Measurements from ENCODE around the gene SEMA3D. TPM values are rescaled to one million over a fixed set of nuclear protein-coding genes. Genes with fewer than 3 reads are reported as not detected.

SEMA3D gene
- total RNA-seq, 3 donors from 2014 or later = 1.5 to 5.4 (median 2.1) TPM

- ATAC-seq = no peak
- no peaks in the 10 kb centered on the region for H3K4me1 ChIP-seq (ENCODE audit: low read depth)
- no peak overlapping the region for H3K4me3 ChIP-seq
- H3K36me3 ChIP-seq (ENCODE audit: low read depth) = no peaks in the 10 kb centered on the region
- no peaks in the 10 kb centered on the region for H3K9me3 ChIP-seq
- TF ChIP-seq CTCF (IDR thresholded peaks at IDR 0.05) = no peak
- DNase-seq = no peak
- intact Hi-C loops (cut with DNase I, micrococcal nuclease) = loop anchor here in 1 of 2 donors (10.0 kb wide), 1 partner anchor 526 kb away; no protein-coding TSS in a partner anchor
Observed at GRCh38 chr7:85011127-85011526, 175.7 kb downstream of the SEMA3D start.

GRCh38 chr7:85010306-85010705 is 176.6 kb downstream of the SEMA3D start:
- ATAC-seq (no peak), DNase-seq (no peak)
- intact Hi-C loops (cut with DNase I, micrococcal nuclease) = loop anchor here in 1 of 2 donors (10.0 kb wide), 1 partner anchor 526 kb away; no protein-coding TSS in a partner anchor
- no peak for TF ChIP-seq CTCF (IDR thresholded peaks at IDR 0.05)
- H3K4me3 ChIP-seq = no peak overlapping the region
- H3K9me3 ChIP-seq = no peaks in the 10 kb centered on the region
- no peaks in the 10 kb centered on the region for H3K4me1 ChIP-seq (ENCODE audit: low read depth)
- H3K36me3 ChIP-seq (ENCODE audit: low read depth) = no peaks in the 10 kb centered on the region

GRCh38 chr7:85006754-85007153 is 180.1 kb downstream of the SEMA3D start:
- no peaks in the 10 kb centered on the region for H3K4me1 ChIP-seq (ENCODE audit: low read depth)
- no peak for DNase-seq
- intact Hi-C loops (cut with DNase I, micrococcal nuclease) = no loop called here
- H3K9me3 ChIP-seq = no peaks in the 10 kb centered on the region
- H3K36me3 ChIP-seq (ENCODE audit: low read depth) = no peaks in the 10 kb centered on the region
- no peak overlapping the region for H3K4me3 ChIP-seq
- ATAC-seq = no peak
- no peak for TF ChIP-seq CTCF (IDR thresholded peaks at IDR 0.05)

- no peak for TF ChIP-seq CTCF (IDR thresholded peaks at IDR 0.05)
- intact Hi-C loops (cut with DNase I, micrococcal nuclease) = no loop called here
- no peak for ATAC-seq
Observed at GRCh38 chr7:85004402-85004801, 182.5 kb downstream of the SEMA3D start.

GRCh38 chr7:85001495-85002345 is 185.1 kb downstream of the SEMA3D start:
- intact Hi-C loops (cut with DNase I, micrococcal nuclease) = no loop called here

More at GRCh38 chr7:85004402-85004801, 182.5 kb downstream of the SEMA3D start:
- DNase-seq = no peak
- H3K4me3 ChIP-seq = no peak overlapping the region
- no peaks in the 10 kb centered on the region for H3K4me1 ChIP-seq (ENCODE audit: low read depth)
- H3K9me3 ChIP-seq = no peaks in the 10 kb centered on the region
- H3K36me3 ChIP-seq (ENCODE audit: low read depth) = no peaks in the 10 kb centered on the region

More at GRCh38 chr7:85001495-85002345, 185.1 kb downstream of the SEMA3D start:
- ATAC-seq (no peak), DNase-seq (no peak)
- Histone ChIP-seq H3K36me3 (ENCODE audit: low read depth) (no peaks in the 10 kb centered on the region), H3K4me3 (no peak overlapping the region), H3K9me3 (no peaks in the 10 kb centered on the region), H3K4me1 (ENCODE audit: low read depth) (no peaks in the 10 kb centered on the region)
- no peak for TF ChIP-seq CTCF (IDR thresholded peaks at IDR 0.05)
